ENCODE data around the gene PREX1. TPM values are rescaled to one million over a fixed set of nuclear protein-coding genes. Genes with fewer than 3 reads are reported as not detected.
"Not testable (repeated sequence)": the region's sequence is repeated elsewhere in the genome, so short reads cannot be mapped to it uniquely, and the experiment has no call there.

The PREX1 gene
- polyA plus RNA-seq, 1 of the 3 experiments (the other 2 are of a cell fraction): 5.3 TPM

DNA sequence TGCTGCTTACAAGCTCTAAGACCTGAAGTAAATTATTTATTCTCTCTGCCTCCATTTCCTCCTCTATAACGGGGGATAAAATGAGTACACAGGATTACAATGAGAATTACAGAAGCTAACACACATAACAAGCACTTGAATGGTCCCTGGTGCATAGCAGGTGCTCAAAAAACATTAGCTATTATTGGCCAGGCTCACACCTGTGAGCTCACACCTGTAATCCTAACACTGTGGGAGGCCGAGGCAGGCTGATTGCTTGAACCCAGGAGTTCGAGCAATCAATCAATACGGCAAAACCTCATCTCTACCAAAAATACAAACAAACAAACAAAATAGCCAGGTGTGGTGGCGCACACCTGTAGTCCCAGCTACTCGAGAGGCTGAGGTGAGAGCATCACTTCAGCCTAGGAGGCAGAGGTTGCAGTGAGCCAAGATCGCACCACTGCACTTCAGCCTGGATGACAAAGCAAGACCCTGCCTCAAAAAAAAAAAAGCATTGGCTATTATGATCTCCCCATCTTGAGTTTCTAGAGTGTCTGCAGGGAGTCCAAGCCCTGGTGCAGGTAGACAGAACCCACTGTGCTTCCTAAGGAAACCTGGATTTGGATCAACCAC lies 68.1 kb downstream of the PREX1 start:
- ChIA-PET POLR2A (no interaction called here), CTCF (interaction anchor here (0.8 to 1.3 kb wide), 3 partner anchors 32 to 139 kb away, joined by 3 read pairs; no protein-coding TSS in a partner anchor)
- WGBS (ENCODE audit: low lambda C conversion rate): 89% methylated on average over 7 of the region's 7 CpGs

DNA sequence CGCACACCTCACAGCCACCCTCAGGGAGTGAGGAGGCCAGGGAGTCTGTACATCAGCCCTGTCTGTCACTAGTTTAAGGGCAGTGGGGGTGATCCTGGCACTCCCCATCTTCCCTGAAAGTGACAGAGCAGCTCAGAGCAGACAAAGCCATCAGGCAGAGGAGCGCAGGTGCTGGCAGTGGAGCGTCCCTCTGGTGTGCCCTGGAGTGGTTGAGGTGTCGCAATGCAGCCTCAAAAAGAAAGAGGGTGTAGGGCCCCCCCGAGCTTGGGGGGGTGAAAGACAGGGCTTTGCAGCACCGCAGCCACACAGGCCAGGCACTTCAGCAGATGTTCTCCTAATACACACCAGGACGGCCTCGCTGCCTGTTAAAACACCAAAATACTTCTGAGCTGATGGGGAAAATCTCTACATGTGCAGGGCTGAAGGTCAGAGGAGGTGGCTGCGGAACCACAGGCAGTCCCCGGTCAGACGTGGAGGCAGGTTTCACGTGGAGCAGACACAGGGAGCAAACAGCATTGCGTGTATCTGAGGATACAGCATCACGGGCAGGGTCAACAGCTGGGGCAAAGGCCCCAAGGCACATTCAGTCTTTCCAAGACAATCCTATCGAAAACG lies 69.5 kb downstream of the PREX1 start:
- Histone ChIP-seq H3K9ac (no peak overlapping the region), H3K9me3 (no peaks in the 10 kb centered on the region), H3K4me3 (ENCODE audit: low read depth in 2 of 2, low read length in 1 of 2) (no peak overlapping the region), H3K36me3 (replicated peaks in 1 of 2; ENCODE audit: control insufficient read depth in 1 of 2, insufficient read depth in 2 of 2, low read length in 1 of 2) (no peaks in the 10 kb centered on the region), H3F3A (replicated peaks; ENCODE audit: insufficient read depth) (no peaks in the 10 kb centered on the region), H3K27me3 (ENCODE audit: insufficient read depth) (no peaks in the 10 kb centered on the region), H2AFZ (ENCODE audit: low read depth) (no peak overlapping the region), H3K9me2 (no peaks in the 10 kb centered on the region), H4K20me1 (ENCODE audit: insufficient read depth) (0 out of 2 replicates have a peak, but pooled peaks cover 4% of the 10 kb centered on the region), H3K4me1 (ENCODE audit: control insufficient read depth in 1 of 2, insufficient read depth in 2 of 2, low read depth in 1 of 2, low read length in 1 of 2) (peaks cover 4 to 6% of the 10 kb centered on the region in 2 experiments; a peak in 1 of 4 replicates), H3K4me2 (no peak overlapping the region), H3K27ac (ENCODE audit: low read depth in 2 of 2, low read length in 1 of 2) (no peak overlapping the region), H3K79me2 (ENCODE audit: insufficient read depth) (no peaks in the 10 kb centered on the region)
- TF ChIP-seq SIN3A (IDR thresholded peaks at IDR 0.05; ENCODE audit: borderline replicate concordance, low read depth, low read length) (no peak), NFIC (IDR thresholded peaks at IDR 0.05; ENCODE audit: borderline replicate concordance) (no peak), MEF2A (IDR thresholded peaks at IDR 0.05; ENCODE audit: borderline replicate concordance, low read depth) (no peak), NRF1 (IDR thresholded peaks at IDR 0.05; ENCODE audit: low read depth, low read length) (no peak), TEAD4 (IDR thresholded peaks at IDR 0.05; ENCODE audit: borderline replicate concordance, insufficient read depth) (no peak), TAF1 (IDR thresholded peaks at IDR 0.05; ENCODE audit: borderline replicate concordance, low read depth, low read length) (no peak), RAD21 (IDR thresholded peaks at IDR 0.05; ENCODE audit: low read length) (no peak), CHD2 (IDR thresholded peaks at IDR 0.05; ENCODE audit: low read length, partially characterized antibody) (no peak), POLR2AphosphoS5 (IDR thresholded peaks at IDR 0.05; ENCODE audit: low read depth, low read length) (no peak), RCOR1 (IDR thresholded peaks at IDR 0.05; ENCODE audit: low read length) (no peak)
- TF ChIP-seq, protein P1, sequence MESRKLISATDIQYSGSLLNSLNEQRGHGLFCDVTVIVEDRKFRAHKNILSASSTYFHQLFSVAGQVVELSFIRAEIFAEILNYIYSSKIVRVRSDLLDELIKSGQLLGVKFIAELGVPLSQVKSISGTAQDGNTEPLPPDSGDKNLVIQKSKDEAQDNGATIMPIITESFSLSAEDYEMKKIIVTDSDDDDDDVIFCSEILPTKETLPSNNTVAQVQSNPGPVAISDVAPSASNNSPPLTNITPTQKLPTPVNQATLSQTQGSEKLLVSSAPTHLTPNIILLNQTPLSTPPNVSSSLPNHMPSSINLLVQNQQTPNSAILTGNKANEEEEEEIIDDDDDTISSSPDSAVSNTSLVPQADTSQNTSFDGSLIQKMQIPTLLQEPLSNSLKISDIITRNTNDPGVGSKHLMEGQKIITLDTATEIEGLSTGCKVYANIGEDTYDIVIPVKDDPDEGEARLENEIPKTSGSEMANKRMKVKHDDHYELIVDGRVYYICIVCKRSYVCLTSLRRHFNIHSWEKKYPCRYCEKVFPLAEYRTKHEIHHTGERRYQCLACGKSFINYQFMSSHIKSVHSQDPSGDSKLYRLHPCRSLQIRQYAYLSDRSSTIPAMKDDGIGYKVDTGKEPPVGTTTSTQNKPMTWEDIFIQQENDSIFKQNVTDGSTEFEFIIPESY (IDR thresholded peaks at IDR 0.05; ENCODE audit: borderline replicate concordance, low read depth): no peak
- TF ChIP-seq, protein P2, sequence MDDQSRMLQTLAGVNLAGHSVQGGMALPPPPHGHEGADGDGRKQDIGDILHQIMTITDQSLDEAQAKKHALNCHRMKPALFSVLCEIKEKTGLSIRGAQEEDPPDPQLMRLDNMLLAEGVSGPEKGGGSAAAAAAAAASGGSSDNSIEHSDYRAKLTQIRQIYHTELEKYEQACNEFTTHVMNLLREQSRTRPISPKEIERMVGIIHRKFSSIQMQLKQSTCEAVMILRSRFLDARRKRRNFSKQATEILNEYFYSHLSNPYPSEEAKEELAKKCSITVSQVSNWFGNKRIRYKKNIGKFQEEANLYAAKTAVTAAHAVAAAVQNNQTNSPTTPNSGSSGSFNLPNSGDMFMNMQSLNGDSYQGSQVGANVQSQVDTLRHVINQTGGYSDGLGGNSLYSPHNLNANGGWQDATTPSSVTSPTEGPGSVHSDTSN (IDR thresholded peaks at IDR 0.05): no peak
- no peak for DNase-seq
- ChIA-PET CTCF (interaction anchor here (1.3 kb wide), 1 partner anchor 138 kb away, joined by 3 read pairs; no protein-coding TSS in a partner anchor), POLR2A (no interaction called here)
- 80% methylated on average over 14 of the region's 16 CpGs for WGBS (ENCODE audit: low lambda C conversion rate)

More for the DNA sequence above, 68.1 kb downstream of the PREX1 start:
- no peak for DNase-seq
- Histone ChIP-seq H3K4me3 (ENCODE audit: low read depth in 2 of 2, low read length in 1 of 2) (no peak overlapping the region), H3K4me1 (ENCODE audit: control insufficient read depth in 1 of 2, insufficient read depth in 2 of 2, low read depth in 1 of 2, low read length in 1 of 2) (peaks cover 4 to 6% of the 10 kb centered on the region in 2 experiments; a peak in 1 of 4 replicates), H3K4me2 (no peak overlapping the region), H3K9ac (no peak overlapping the region), H4K20me1 (ENCODE audit: insufficient read depth) (0 out of 2 replicates have a peak, but pooled peaks cover 4% of the 10 kb centered on the region), H3K27ac (ENCODE audit: low read depth in 2 of 2, low read length in 1 of 2) (no peak overlapping the region), H3K36me3 (replicated peaks in 1 of 2; ENCODE audit: control insufficient read depth in 1 of 2, insufficient read depth in 2 of 2, low read length in 1 of 2) (no peaks in the 10 kb centered on the region), H3K9me2 (no peaks in the 10 kb centered on the region), H3K79me2 (ENCODE audit: insufficient read depth) (no peaks in the 10 kb centered on the region), H3K27me3 (ENCODE audit: insufficient read depth) (no peaks in the 10 kb centered on the region), H2AFZ (ENCODE audit: low read depth) (no peak overlapping the region), H3K9me3 (no peaks in the 10 kb centered on the region), H3F3A (replicated peaks; ENCODE audit: insufficient read depth) (no peaks in the 10 kb centered on the region)
- TF ChIP-seq GATA2 (CRISPR knock-in tag; IDR thresholded peaks at IDR 0.05) (no peak), TAF1 (IDR thresholded peaks at IDR 0.05; ENCODE audit: borderline replicate concordance, low read depth, low read length) (no peak), FOSL2 (IDR thresholded peaks at IDR 0.05; ENCODE audit: borderline replicate concordance, low read depth) (no peak), YY1 (IDR thresholded peaks at IDR 0.05; ENCODE audit: low read depth) (no peak), RFX5 (IDR thresholded peaks at IDR 0.05; ENCODE audit: low read length) (no peak), NFIC (IDR thresholded peaks at IDR 0.05; ENCODE audit: borderline replicate concordance) (no peak)

DNA sequence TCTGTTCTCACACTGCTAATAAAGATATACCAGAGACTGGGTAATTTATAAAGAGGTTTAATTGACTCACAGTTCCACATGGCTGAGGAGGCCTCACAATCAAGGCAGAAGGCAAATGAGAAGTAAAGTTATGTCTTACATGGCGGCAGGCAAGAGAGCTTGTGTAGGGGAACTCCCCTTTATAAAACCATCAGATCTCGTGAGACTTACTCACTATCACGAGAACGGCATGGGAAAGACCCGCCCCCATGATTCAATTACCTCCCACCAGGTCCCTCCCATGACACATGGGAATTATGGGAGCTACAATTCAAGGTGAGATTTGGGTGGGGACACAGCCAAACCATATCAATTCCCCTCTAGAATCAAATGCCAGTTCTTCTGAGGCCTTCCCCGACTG lies 71.0 kb downstream of the PREX1 start:
- CTCF ChIA-PET: interaction anchor here (0.6 to 1.3 kb wide), 2 partner anchors 99 to 1446 kb away, joined by 3 read pairs; no protein-coding TSS in a partner anchor
- H3K9me2 ChIP-seq; H2AFZ ChIP-seq (ENCODE audit: low read depth); H3K4me1 ChIP-seq (ENCODE audit: control insufficient read depth in 1 of 2, insufficient read depth in 2 of 2, low read depth in 1 of 2, low read length in 1 of 2); H3K27me3 ChIP-seq (ENCODE audit: insufficient read depth); H3K9me3 ChIP-seq; H3K4me2 ChIP-seq; H3K27ac ChIP-seq (ENCODE audit: low read depth in 2 of 2, low read length in 1 of 2); H4K20me1 ChIP-seq (ENCODE audit: insufficient read depth); H3K9ac ChIP-seq; POLR2A ChIA-PET; DNase-seq; H3K4me3 ChIP-seq (ENCODE audit: low read depth in 2 of 2, low read length in 1 of 2); H3F3A ChIP-seq (replicated peaks; ENCODE audit: insufficient read depth); H3K79me2 ChIP-seq (ENCODE audit: insufficient read depth); H3K36me3 ChIP-seq (replicated peaks in 1 of 2; ENCODE audit: control insufficient read depth in 1 of 2, insufficient read depth in 2 of 2, low read length in 1 of 2): not testable (repeated sequence)
- 91% methylated on average over 6 of the region's 6 CpGs for WGBS (ENCODE audit: low lambda C conversion rate)
